Fibroblast of the aortic adventitia (primary cell): ENCODE data around the gene DISC1. TPM values are rescaled to one million over a fixed set of nuclear protein-coding genes. Genes with fewer than 3 reads are reported as not detected.

Experiments
- DNase-seq: peaks from one replicate; pipeline ENCODE4 v3.0.0-alpha.2; 2010; ENCODE audit warnings: low read depth
- H3K4me3 ChIP-seq: 2 replicates; pipeline ENCODE4 v1.5.1; 2011; ENCODE audit warnings: low read depth, mild to moderate bottlenecking, control low read depth, low read length, moderate library complexity
- small RNA-seq: library from RNA; depleted of rRNA; stranded (forward); fragments of <200 nt; gene quantifications from one replicate; pipeline ENCODE3, GENCODE V24; 2012
- total RNA-seq: library from RNA; depleted of rRNA; stranded (reverse); fragments of >200 nt; gene quantifications from 2 replicates; pipeline ENCODE4 v1.2.3, GENCODE V29; 2012; ENCODE audit warnings: low replicate concordance
- TF ChIP-seq, protein P1 (sequence below): IDR thresholded peaks from 2 replicates; pipeline ENCODE4 v1.5.1; 2011; ENCODE audit warnings: mild to moderate bottlenecking, low read length, control low read depth, inconsistent platforms; ENCODE audit not compliant: insufficient read depth

DISC1 gene
- total RNA-seq, 1 donor: 4.7 TPM

- no peak overlapping the region for H3K4me3 ChIP-seq
- TF ChIP-seq, protein P1, sequence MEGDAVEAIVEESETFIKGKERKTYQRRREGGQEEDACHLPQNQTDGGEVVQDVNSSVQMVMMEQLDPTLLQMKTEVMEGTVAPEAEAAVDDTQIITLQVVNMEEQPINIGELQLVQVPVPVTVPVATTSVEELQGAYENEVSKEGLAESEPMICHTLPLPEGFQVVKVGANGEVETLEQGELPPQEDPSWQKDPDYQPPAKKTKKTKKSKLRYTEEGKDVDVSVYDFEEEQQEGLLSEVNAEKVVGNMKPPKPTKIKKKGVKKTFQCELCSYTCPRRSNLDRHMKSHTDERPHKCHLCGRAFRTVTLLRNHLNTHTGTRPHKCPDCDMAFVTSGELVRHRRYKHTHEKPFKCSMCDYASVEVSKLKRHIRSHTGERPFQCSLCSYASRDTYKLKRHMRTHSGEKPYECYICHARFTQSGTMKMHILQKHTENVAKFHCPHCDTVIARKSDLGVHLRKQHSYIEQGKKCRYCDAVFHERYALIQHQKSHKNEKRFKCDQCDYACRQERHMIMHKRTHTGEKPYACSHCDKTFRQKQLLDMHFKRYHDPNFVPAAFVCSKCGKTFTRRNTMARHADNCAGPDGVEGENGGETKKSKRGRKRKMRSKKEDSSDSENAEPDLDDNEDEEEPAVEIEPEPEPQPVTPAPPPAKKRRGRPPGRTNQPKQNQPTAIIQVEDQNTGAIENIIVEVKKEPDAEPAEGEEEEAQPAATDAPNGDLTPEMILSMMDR: no peak
- no peak for DNase-seq
Observed at GRCh38 chr1:232066521-232066920, 439.9 kb downstream of the DISC1 start.

- TF ChIP-seq, protein P1: no peak
- no peak overlapping the region for H3K4me3 ChIP-seq
- DNase-seq: peak; percentile 27
Observed at GRCh38 chr1:232074265-232074664, 447.7 kb downstream of the DISC1 start.

DNA sequence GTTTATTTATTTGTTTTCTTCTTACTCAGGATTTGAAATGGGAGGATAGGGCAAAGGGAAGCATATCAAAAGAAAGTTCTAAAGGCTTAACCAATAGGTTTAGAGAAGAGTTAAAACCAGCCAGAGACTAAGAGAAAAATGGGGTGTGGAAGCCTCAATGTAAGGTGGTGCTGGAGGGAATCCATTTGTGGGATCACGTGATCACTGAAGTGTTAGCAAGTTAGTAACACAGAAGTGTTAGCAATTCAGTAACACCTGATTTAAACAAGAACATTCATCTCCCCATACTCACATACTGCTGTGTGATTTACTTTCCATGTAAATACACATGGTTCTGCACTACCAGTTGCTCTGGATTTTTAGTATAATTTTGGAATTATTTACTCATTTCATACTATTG is 451.2 kb downstream of the DISC1 start:
- DNase-seq: no peak
- TF ChIP-seq, protein P1: no peak
- no peak overlapping the region for H3K4me3 ChIP-seq

DNA sequence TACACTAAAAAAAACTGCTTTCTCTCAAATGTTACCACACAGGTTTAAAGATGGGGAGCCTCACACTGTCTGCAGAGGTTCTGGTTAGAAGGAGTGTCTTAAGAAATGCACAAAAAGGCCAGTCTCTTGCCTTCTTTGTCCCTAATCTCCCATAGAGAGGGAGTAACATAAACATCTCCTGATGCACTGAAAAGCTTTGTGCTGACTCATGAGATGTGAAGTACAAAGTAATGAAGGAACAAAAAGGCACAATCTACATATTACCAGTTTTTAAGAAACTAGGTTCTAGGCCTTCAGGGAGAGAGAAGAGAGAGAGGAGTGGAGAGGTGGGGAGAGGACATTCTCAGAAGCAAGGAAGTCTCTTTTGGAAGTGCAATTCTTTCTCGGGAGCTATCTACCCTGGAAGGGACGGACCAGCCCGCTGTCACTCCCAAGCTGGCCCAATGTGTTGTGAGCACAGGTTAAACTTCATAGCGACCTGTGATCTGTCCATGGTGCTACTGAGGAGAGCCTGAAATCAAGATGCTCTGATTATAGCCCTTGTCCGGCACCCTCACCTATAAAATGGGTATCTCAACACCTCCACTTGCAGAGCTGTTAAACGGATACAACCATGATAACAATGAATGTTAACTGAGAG is 458.1 kb downstream of the DISC1 start:
- peak; percentile 16 for DNase-seq
- TF ChIP-seq, protein P1: no peak
- H3K4me3 ChIP-seq: no peak overlapping the region

DNA sequence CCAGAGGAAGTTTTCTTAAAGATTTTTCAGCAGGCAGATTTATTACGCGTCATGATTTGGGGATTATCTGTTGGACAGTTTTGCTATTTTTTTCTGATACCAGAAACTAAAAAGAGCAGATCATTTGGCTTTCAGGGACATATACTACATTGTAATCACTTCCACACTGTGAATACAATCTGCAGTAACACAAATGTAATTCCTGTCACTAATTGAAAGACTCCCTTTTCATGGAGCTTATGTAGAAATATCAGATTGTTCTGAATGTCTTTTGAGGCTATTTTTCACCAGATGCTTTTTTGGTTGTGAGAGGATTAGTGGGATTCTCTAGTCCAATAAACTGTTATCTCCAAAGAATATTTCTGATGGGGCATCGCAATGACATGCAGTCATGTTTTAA is 464.2 kb downstream of the DISC1 start:
- DNase-seq: peak; percentile 10
- no peak overlapping the region for H3K4me3 ChIP-seq
- TF ChIP-seq, protein P1: no peak

Small RNA genes within 50 kb of the gene (small RNA-seq; reads per million reads assigned to genes)
- not detected for gene RF02102
- not detected for gene RNU5A-5P

Other genes starting within 250 kb of the DISC1 start
- gene EGLN1, start 204.5 kb upstream of the DISC1 start, total RNA-seq: 31.2 and 44.1 TPM in 2 replicates
- gene TSNAX, start 98.1 kb upstream of the DISC1 start, total RNA-seq: 28.9 and 43.7 TPM in 2 replicates